Liver (tissue), 9 donors: ENCODE results near the gene STIM1. TPM values are rescaled to one million over a fixed set of nuclear protein-coding genes. Genes with fewer than 3 reads are reported as not detected.

ENCODE experiments used
- DNase-seq: peaks from one replicate; pipeline ENCODE4 v3.0.0-alpha.2; 2017; ENCODE audit warnings: low spot score
- H3K27ac ChIP-seq, 2 donors: one replicate each; pipeline ENCODE4 v1.7.0; 2013; ENCODE audit warnings: inconsistent platforms in 2 of 2, low read length in 2 of 2, control low read depth in 1 of 2, low read depth in 1 of 2, mild to moderate bottlenecking in 1 of 2
- H3K27me3 ChIP-seq, 4 donors: one replicate each; pipeline versions ENCODE4 v1.6.1 to v1.7.0; 2013; ENCODE audit warnings: low read length in 3 of 4, inconsistent platforms in 1 of 4, mild to moderate bottlenecking in 1 of 4, moderate library complexity in 1 of 4; ENCODE audit not compliant: control insufficient read depth in 4 of 4, insufficient read depth in 4 of 4
- H3K36me3 ChIP-seq, 4 donors: one replicate each; pipeline versions ENCODE4 v1.6.1 to v1.7.0; 2013; ENCODE audit warnings: low read length in 3 of 4, mild to moderate bottlenecking in 3 of 4, low read depth in 1 of 4, moderate library complexity in 1 of 4; ENCODE audit not compliant: control insufficient read depth in 4 of 4, insufficient read depth in 3 of 4
- H3K4me1 ChIP-seq, 4 donors: one replicate each; pipeline versions ENCODE4 v1.6.1 to v1.7.0; 2013; ENCODE audit warnings: low read length in 3 of 4, mild to moderate bottlenecking in 3 of 4, moderate library complexity in 1 of 4; ENCODE audit not compliant: control insufficient read depth in 4 of 4, insufficient read depth in 4 of 4
- H3K4me3 ChIP-seq, 3 donors: one replicate each; pipeline versions ENCODE4 v1.6.1 to v1.7.0; 2013; ENCODE audit warnings: low read length in 3 of 3, control low read depth in 1 of 3, low read depth in 1 of 3, mild to moderate bottlenecking in 1 of 3
- H3K9ac ChIP-seq, 2 donors: one replicate each; pipeline ENCODE4 v1.7.0; 2013; ENCODE audit warnings: low read length in 2 of 2, mild to moderate bottlenecking in 2 of 2, moderate library complexity in 2 of 2, control low read depth in 1 of 2, low read depth in 1 of 2
- H3K9me3 ChIP-seq, 4 donors: one replicate each; pipeline versions ENCODE4 v1.6.1 to v1.7.0; 2013; ENCODE audit warnings: low read length in 3 of 4; ENCODE audit not compliant: control insufficient read depth in 4 of 4
- EGR1 ChIP-seq, 2 donors: IDR thresholded peaks; 2 replicates each; pipeline ENCODE4 v1.6.1; 2016 to 2018; ENCODE audit warnings: antibody characterized with exemption in 2 of 2, low read depth in 2 of 2
- FOXA1 ChIP-seq: IDR thresholded peaks from 2 replicates; pipeline ENCODE4 v1.6.1; 2016; ENCODE audit warnings: antibody characterized with exemption
- GABPA ChIP-seq, 2 donors: IDR thresholded peaks in 1 of 2; conservative IDR thresholded peaks in 1 of 2; 2 replicates each; pipeline ENCODE4 v1.6.1; 2016; ENCODE audit warnings: antibody characterized with exemption in 2 of 2, mild to moderate bottlenecking in 1 of 2, moderate library complexity in 1 of 2
- HNF4A ChIP-seq, 2 donors: conservative IDR thresholded peaks; 2 replicates each; pipeline ENCODE4 v1.6.1; 2016; ENCODE audit warnings: antibody characterized with exemption in 2 of 2, mild to moderate bottlenecking in 2 of 2
- HNF4G ChIP-seq: IDR thresholded peaks from 2 replicates; pipeline ENCODE4 v1.6.1; 2016; ENCODE audit warnings: antibody characterized with exemption
- JUND ChIP-seq, 2 donors: IDR thresholded peaks; 2 replicates each; pipeline ENCODE4 v1.6.1; 2016; ENCODE audit warnings: antibody characterized with exemption in 2 of 2
- NR2F2 ChIP-seq: IDR thresholded peaks from 2 replicates; pipeline ENCODE4 v1.6.1; 2016; ENCODE audit warnings: antibody characterized with exemption
- RAD21 ChIP-seq, 2 donors: IDR thresholded peaks; 2 replicates each; pipeline ENCODE4 v1.6.1; 2016; ENCODE audit warnings: antibody characterized with exemption in 2 of 2, mild to moderate bottlenecking in 2 of 2
- SP1 ChIP-seq: IDR thresholded peaks from 2 replicates; pipeline ENCODE4 v1.6.1; 2018; ENCODE audit warnings: antibody characterized with exemption, mild to moderate bottlenecking
- TAF1 ChIP-seq: conservative IDR thresholded peaks from 2 replicates; pipeline ENCODE4 v1.6.1; 2016; ENCODE audit warnings: antibody characterized with exemption, mild to moderate bottlenecking
- YY1 ChIP-seq: IDR thresholded peaks from 2 replicates; pipeline ENCODE4 v1.6.1; 2016; ENCODE audit warnings: antibody characterized with exemption, mild to moderate bottlenecking
- WGBS: extraction: QIAGEN DNeasy Blood & Tissue Kit; methylation state at CpG from one replicate; pipeline ENCODE4 v1.1.7; 2013; 5-methylcytosine and 5-hydroxymethylcytosine counted together
- polyA plus RNA-seq, 2 donors: library from polyadenylated mRNA; stranded (reverse) in 1 of 2; unstranded in 1 of 2; fragments of 200-250 nt in 1 of 2; fragments of >200 nt in 1 of 2; fragmentation: Nextera tagmentation in 1 of 2; extraction: Ambion mirVana in 1 of 2; gene quantifications; one replicate each; pipeline versions ENCODE4 v1.2.1 to v1.2.3, GENCODE V29; 2013 to 2015
- total RNA-seq, 2 donors: library from RNA; depleted of rRNA; stranded (reverse); fragments of >200 nt; gene quantifications; one replicate each; pipeline ENCODE4 v1.2.3, GENCODE V29; 2014
- TF ChIP-seq, protein P1 (sequence below): IDR thresholded peaks from 2 replicates; pipeline ENCODE4 v1.6.1; 2016; ENCODE audit warnings: antibody characterized with exemption
- TF ChIP-seq, protein P2 (sequence below): IDR thresholded peaks from 2 replicates; pipeline ENCODE4 v1.6.1; 2016; ENCODE audit warnings: antibody characterized with exemption
- TF ChIP-seq, protein P3 (sequence below): IDR thresholded peaks from 2 replicates; pipeline ENCODE4 v1.6.1; 2016; ENCODE audit warnings: antibody characterized with exemption, mild to moderate bottlenecking
- TF ChIP-seq, protein P4 (sequence below): fragments of 150-350 bp; IDR thresholded peaks from 2 replicates; pipeline ENCODE4 v1.5.1; 2017; ENCODE audit warnings: improper control_type of control experiment, low read depth, low read length; ENCODE audit not compliant: missing input control
- TF ChIP-seq, protein P5 (sequence below): IDR thresholded peaks from 2 replicates; pipeline ENCODE4 v1.6.1; 2016; ENCODE audit warnings: antibody characterized with exemption
- donor health status: healthy.
- donor health status: healthy.
- donor health status: healthy.
- donor health status: healthy.
- donor health status: healthy.

The STIM1 gene
- total and polyA plus RNA-seq, 4 donors: 19.7 to 42.9 (median 25.1) TPM

DNA sequence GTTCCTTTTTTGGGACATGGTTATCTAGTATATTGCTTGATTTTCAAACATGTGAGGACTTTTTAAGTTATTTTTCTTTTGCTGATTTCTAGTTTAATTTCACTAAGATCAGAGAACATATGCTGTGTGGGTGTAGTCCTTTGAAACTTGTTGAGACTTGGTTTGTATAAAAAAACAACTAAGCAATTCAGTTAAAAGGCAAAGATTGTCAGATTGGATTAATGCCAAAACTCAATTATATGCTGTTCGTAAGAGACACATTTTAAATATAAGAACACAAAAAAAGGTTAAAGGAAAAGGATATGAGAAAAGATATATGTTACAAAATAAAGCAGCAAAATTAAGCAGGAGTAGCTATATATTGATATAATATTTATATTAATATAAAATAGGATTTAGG, 221.3 kb downstream of the STIM1 start:
- Histone ChIP-seq H3K9me3 (no peaks in the 10 kb centered on the region), H3K9ac (no peak overlapping the region), H3K27me3 (no peaks in the 10 kb centered on the region), H3K27ac (no peak overlapping the region), H3K36me3 (peaks cover 4 to 19% (median 8%) of the 10 kb centered on the region in 4 donors), H3K4me3 (no peak overlapping the region), H3K4me1 (no peaks in the 10 kb centered on the region)
- 82% methylated on average over 1 of the region's 1 CpG for WGBS
- TF ChIP-seq, protein P1, sequence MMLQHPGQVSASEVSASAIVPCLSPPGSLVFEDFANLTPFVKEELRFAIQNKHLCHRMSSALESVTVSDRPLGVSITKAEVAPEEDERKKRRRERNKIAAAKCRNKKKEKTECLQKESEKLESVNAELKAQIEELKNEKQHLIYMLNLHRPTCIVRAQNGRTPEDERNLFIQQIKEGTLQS: no peak
- TF ChIP-seq TAF1 (no peak), EGR1 (IDR thresholded peaks at IDR 0.05; ENCODE audit: low read depth in 2 of 2) (no peak), GABPA (IDR thresholded peaks at IDR 0.05 in 1 of 2, conservative IDR thresholded peaks at IDR 0.05 in 1 of 2) (no peak), SP1 (no peak), FOXA1 (no peak), YY1 (no peak), RAD21 (IDR thresholded peaks at IDR 0.05) (no peak), JUND (IDR thresholded peaks at IDR 0.05) (no peak), NR2F2 (no peak), HNF4G (no peak), HNF4A (conservative IDR thresholded peaks at IDR 0.05) (no peak)
- TF ChIP-seq, protein P2, sequence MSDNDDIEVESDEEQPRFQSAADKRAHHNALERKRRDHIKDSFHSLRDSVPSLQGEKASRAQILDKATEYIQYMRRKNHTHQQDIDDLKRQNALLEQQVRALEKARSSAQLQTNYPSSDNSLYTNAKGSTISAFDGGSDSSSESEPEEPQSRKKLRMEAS: no peak
- TF ChIP-seq, protein P3, sequence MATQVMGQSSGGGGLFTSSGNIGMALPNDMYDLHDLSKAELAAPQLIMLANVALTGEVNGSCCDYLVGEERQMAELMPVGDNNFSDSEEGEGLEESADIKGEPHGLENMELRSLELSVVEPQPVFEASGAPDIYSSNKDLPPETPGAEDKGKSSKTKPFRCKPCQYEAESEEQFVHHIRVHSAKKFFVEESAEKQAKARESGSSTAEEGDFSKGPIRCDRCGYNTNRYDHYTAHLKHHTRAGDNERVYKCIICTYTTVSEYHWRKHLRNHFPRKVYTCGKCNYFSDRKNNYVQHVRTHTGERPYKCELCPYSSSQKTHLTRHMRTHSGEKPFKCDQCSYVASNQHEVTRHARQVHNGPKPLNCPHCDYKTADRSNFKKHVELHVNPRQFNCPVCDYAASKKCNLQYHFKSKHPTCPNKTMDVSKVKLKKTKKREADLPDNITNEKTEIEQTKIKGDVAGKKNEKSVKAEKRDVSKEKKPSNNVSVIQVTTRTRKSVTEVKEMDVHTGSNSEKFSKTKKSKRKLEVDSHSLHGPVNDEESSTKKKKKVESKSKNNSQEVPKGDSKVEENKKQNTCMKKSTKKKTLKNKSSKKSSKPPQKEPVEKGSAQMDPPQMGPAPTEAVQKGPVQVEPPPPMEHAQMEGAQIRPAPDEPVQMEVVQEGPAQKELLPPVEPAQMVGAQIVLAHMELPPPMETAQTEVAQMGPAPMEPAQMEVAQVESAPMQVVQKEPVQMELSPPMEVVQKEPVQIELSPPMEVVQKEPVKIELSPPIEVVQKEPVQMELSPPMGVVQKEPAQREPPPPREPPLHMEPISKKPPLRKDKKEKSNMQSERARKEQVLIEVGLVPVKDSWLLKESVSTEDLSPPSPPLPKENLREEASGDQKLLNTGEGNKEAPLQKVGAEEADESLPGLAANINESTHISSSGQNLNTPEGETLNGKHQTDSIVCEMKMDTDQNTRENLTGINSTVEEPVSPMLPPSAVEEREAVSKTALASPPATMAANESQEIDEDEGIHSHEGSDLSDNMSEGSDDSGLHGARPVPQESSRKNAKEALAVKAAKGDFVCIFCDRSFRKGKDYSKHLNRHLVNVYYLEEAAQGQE: no peak
- TF ChIP-seq, protein P4, sequence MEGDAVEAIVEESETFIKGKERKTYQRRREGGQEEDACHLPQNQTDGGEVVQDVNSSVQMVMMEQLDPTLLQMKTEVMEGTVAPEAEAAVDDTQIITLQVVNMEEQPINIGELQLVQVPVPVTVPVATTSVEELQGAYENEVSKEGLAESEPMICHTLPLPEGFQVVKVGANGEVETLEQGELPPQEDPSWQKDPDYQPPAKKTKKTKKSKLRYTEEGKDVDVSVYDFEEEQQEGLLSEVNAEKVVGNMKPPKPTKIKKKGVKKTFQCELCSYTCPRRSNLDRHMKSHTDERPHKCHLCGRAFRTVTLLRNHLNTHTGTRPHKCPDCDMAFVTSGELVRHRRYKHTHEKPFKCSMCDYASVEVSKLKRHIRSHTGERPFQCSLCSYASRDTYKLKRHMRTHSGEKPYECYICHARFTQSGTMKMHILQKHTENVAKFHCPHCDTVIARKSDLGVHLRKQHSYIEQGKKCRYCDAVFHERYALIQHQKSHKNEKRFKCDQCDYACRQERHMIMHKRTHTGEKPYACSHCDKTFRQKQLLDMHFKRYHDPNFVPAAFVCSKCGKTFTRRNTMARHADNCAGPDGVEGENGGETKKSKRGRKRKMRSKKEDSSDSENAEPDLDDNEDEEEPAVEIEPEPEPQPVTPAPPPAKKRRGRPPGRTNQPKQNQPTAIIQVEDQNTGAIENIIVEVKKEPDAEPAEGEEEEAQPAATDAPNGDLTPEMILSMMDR: no peak
- DNase-seq: no peak

DNA sequence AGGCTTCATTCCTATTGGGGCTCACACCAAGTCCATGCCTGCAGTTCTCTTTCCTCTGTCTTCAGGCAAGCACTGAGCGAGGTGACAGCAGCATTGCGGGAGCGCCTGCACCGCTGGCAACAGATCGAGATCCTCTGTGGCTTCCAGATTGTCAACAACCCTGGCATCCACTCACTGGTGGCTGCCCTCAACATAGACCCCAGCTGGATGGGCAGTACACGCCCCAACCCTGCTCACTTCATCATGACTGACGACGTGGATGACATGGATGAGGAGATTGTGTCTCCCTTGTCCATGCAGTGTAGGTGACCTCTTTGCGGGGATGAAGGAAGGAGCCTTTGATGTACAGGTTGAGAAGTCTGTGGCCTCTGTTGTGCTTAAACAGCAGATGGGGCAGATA, 227.7 kb downstream of the STIM1 start:
- Histone ChIP-seq H3K9ac (no peak overlapping the region), H3K4me1 (no peaks in the 10 kb centered on the region), H3K4me3 (no peak overlapping the region), H3K36me3 (peaks cover 5 to 58% (median 34%) of the 10 kb centered on the region in 4 donors), H3K27ac (no peak overlapping the region), H3K9me3 (no peaks in the 10 kb centered on the region), H3K27me3 (no peaks in the 10 kb centered on the region)
- TF ChIP-seq, protein P4: no peak
- TF ChIP-seq JUND (IDR thresholded peaks at IDR 0.05) (no peak), SP1 (no peak)
- TF ChIP-seq, protein P5, sequence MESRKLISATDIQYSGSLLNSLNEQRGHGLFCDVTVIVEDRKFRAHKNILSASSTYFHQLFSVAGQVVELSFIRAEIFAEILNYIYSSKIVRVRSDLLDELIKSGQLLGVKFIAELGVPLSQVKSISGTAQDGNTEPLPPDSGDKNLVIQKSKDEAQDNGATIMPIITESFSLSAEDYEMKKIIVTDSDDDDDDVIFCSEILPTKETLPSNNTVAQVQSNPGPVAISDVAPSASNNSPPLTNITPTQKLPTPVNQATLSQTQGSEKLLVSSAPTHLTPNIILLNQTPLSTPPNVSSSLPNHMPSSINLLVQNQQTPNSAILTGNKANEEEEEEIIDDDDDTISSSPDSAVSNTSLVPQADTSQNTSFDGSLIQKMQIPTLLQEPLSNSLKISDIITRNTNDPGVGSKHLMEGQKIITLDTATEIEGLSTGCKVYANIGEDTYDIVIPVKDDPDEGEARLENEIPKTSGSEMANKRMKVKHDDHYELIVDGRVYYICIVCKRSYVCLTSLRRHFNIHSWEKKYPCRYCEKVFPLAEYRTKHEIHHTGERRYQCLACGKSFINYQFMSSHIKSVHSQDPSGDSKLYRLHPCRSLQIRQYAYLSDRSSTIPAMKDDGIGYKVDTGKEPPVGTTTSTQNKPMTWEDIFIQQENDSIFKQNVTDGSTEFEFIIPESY: no peak
- no peak for DNase-seq
- WGBS: 86% methylated on average over 9 of the region's 9 CpGs
